Naive B cell (primary cell): ENCODE data around the gene OTOS. TPM values are rescaled to one million over a fixed set of nuclear protein-coding genes. Genes with fewer than 3 reads are reported as not detected.

Source experiments
- ATAC-seq, 2 donors: fragments of 150-1000 bp; cut with Tn5 transposase; 2 replicates each; pipeline ENCODE4 v1.10.0; 2021; ENCODE audit warnings: low read depth in 2 of 2, mild to moderate bottlenecking in 2 of 2, moderate library complexity in 2 of 2
- DNase-seq: peaks from one replicate; pipeline ENCODE4 v3.0.0; 2022
- H3K27ac Mint-ChIP-seq, 6 donors: one replicate each; pipeline ENCODE4 v1.8.0; 2020 to 2022; ENCODE audit warnings: mild to moderate bottlenecking in 6 of 6, mixed read lengths in 6 of 6, moderate library complexity in 5 of 6, inconsistent platforms in 2 of 6
- H3K27me3 Mint-ChIP-seq, 3 donors: one replicate each; pipeline ENCODE4 v1.8.0; 2021 to 2022; ENCODE audit warnings: mixed read lengths in 3 of 3, mild to moderate bottlenecking in 1 of 3
- H3K36me3 Mint-ChIP-seq, 2 donors: one replicate each; pipeline ENCODE4 v1.8.0; 2020 to 2022; ENCODE audit warnings: mixed read lengths in 2 of 2, inconsistent platforms in 1 of 2, mild to moderate bottlenecking in 1 of 2
- H3K4me1 Mint-ChIP-seq, 3 donors: one replicate each; pipeline ENCODE4 v1.8.0; 2020 to 2022; ENCODE audit warnings: mixed read lengths in 3 of 3, inconsistent platforms in 1 of 3, mild to moderate bottlenecking in 1 of 3, moderate library complexity in 1 of 3
- H3K4me3 Mint-ChIP-seq, 8 donors: one replicate each; pipeline ENCODE4 v1.8.0; 2020 to 2022; ENCODE audit warnings: mild to moderate bottlenecking in 8 of 8, mixed read lengths in 8 of 8, moderate library complexity in 8 of 8, inconsistent platforms in 2 of 8
- H3K9me3 Mint-ChIP-seq, 7 donors: one replicate each; pipeline ENCODE4 v1.8.0; 2020 to 2022; ENCODE audit warnings: mixed read lengths in 7 of 7, mild to moderate bottlenecking in 5 of 7, inconsistent platforms in 2 of 7, moderate library complexity in 1 of 7
- polyA plus RNA-seq, 6 donors: library from polyadenylated mRNA; unstranded; fragments of 300-500 nt; fragmentation: Illumina TruSeq; gene quantifications; one replicate each; pipeline ENCODE4 v1.2.3, GENCODE V29; 2021; ENCODE audit warnings: low read depth in 6 of 6

Gene OTOS
- polyA plus RNA-seq, 6 donors from 2014 or later: not detected

GRCh38 chr2:240127911-240128607 lies 12.4 kb downstream of the OTOS start:
- H3K4me1 Mint-ChIP-seq: peaks cover 0 to 9% (median 2%) of the 10 kb centered on the region in 3 donors
- no peaks in the 10 kb centered on the region for H3K9me3 Mint-ChIP-seq
- ATAC-seq (no peak), DNase-seq (no peak)
- no peaks in the 10 kb centered on the region for H3K27me3 Mint-ChIP-seq
- H3K36me3 Mint-ChIP-seq: peaks cover 16 to 21% of the 10 kb centered on the region in 2 donors
- H3K27ac Mint-ChIP-seq: no peak overlapping the region
- H3K4me3 Mint-ChIP-seq: no peak overlapping the region

- Mint-ChIP-seq H3K27ac (no peak overlapping the region), H3K9me3 (no peaks in the 10 kb centered on the region), H3K4me3 (no peak overlapping the region), H3K4me1 (peaks cover 0 to 9% (median 0%) of the 10 kb centered on the region in 3 donors), H3K36me3 (peaks cover 16 to 21% of the 10 kb centered on the region in 2 donors), H3K27me3 (no peaks in the 10 kb centered on the region)
- DNase-seq: no peak
- ATAC-seq: no peak
These were observed 13.2 kb downstream of the OTOS start for GRCh38 chr2:240127191-240127750.

GRCh38 chr2:240126731-240127130 lies 13.7 kb downstream of the OTOS start:
- no peaks in the 10 kb centered on the region for H3K27me3 Mint-ChIP-seq
- H3K36me3 Mint-ChIP-seq: peaks cover 16 to 21% of the 10 kb centered on the region in 2 donors
- H3K4me1 Mint-ChIP-seq: peaks cover 0 to 9% (median 0%) of the 10 kb centered on the region in 3 donors
- peak overlapping the region in 1 of 6 donors; percentile 50 for H3K27ac Mint-ChIP-seq
- DNase-seq: no peak
- ATAC-seq: no peak
- no peak overlapping the region for H3K4me3 Mint-ChIP-seq
- H3K9me3 Mint-ChIP-seq: no peaks in the 10 kb centered on the region

DNA sequence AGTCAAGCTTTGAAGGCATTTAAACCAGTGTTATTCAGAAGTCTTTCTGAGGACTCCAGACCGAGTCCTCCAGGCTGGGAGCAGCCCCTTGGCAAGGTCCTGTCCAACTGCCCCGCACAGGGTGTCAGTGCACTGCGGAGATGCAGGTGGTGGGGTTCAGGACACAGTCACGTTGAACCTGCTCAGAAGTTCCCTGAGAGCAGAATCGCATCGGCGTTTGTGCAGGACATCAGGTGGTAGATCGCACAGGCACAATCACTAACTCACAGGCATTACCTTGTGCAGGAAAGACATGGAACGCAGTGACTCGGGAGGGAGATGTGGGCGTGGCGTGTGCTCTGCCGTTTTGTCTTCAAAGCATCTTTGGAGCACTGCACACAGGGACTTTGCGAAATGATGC lies 14.7 kb downstream of the OTOS start:
- Mint-ChIP-seq H3K9me3 (no peaks in the 10 kb centered on the region), H3K27ac (peak overlapping the region in 1 of 6 donors; percentile 43), H3K4me3 (no peak overlapping the region), H3K4me1 (peaks cover 0 to 9% (median 0%) of the 10 kb centered on the region in 3 donors), H3K36me3 (peaks cover 16 to 21% of the 10 kb centered on the region in 2 donors), H3K27me3 (no peaks in the 10 kb centered on the region)
- ATAC-seq: no peak
- DNase-seq: no peak

- DNase-seq (no peak), ATAC-seq (no peak)
- Mint-ChIP-seq H3K36me3 (peaks cover 16 to 21% of the 10 kb centered on the region in 2 donors), H3K9me3 (peaks cover 0 to 5% (median 0%) of the 10 kb centered on the region in 7 donors), H3K4me3 (no peak overlapping the region), H3K27ac (no peak overlapping the region), H3K4me1 (peaks cover 0 to 9% (median 0%) of the 10 kb centered on the region in 3 donors), H3K27me3 (peaks cover 0 to under 1% (median 0%) of the 10 kb centered on the region in 3 donors)
These were observed 15.8 kb downstream of the OTOS start for GRCh38 chr2:240124651-240125030.

- ATAC-seq (no peak), DNase-seq (no peak)
- Mint-ChIP-seq H3K27ac (no peak overlapping the region), H3K27me3 (peaks cover 0 to 4% (median 0%) of the 10 kb centered on the region in 3 donors), H3K4me3 (no peak overlapping the region), H3K36me3 (peaks cover 16 to 21% of the 10 kb centered on the region in 2 donors), H3K9me3 (peaks cover 0 to 7% (median 0%) of the 10 kb centered on the region in 7 donors), H3K4me1 (peaks cover 0 to 9% (median 0%) of the 10 kb centered on the region in 3 donors)
These were observed 16.4 kb downstream of the OTOS start for GRCh38 chr2:240123821-240124650.

DNA sequence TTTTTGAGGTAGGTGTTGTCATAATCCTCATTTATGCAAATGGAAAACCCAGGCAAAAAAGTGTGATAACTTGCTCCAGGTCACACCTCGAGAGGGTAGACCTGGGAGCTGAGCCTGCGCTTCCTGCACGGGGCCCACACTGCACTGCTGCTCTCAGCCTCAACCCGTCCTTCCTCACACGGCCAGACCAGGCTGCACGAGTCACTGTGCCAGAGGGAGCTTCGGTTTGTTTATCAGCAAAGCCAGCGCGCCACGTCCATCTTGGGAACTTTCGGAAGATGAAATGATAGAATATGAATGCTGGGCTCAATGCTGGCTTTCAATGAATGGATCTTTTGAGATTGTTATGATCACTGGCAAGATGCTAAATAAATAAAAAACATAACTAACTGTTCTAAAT lies 18.8 kb downstream of the OTOS start:
- Mint-ChIP-seq H3K4me3 (no peak overlapping the region), H3K27me3 (peaks cover 0 to 4% (median 0%) of the 10 kb centered on the region in 3 donors), H3K36me3 (peaks cover 8 to 14% of the 10 kb centered on the region in 2 donors), H3K27ac (no peak overlapping the region), H3K9me3 (peaks cover 0 to 17% (median 3%) of the 10 kb centered on the region in 7 donors), H3K4me1 (peaks cover 0 to 3% (median 0%) of the 10 kb centered on the region in 3 donors)
- no peak for DNase-seq
- no peak for ATAC-seq

GRCh38 chr2:240121190-240121589 lies 19.3 kb downstream of the OTOS start:
- DNase-seq (no peak), ATAC-seq (no peak)
- Mint-ChIP-seq H3K27me3 (peaks cover 2 to 6% (median 3%) of the 10 kb centered on the region in 3 donors), H3K36me3 (peaks cover 3 to 10% of the 10 kb centered on the region in 2 donors), H3K9me3 (peaks cover 0 to 17% (median 3%) of the 10 kb centered on the region in 7 donors), H3K4me1 (no peaks in the 10 kb centered on the region), H3K27ac (no peak overlapping the region), H3K4me3 (no peak overlapping the region)

DNA sequence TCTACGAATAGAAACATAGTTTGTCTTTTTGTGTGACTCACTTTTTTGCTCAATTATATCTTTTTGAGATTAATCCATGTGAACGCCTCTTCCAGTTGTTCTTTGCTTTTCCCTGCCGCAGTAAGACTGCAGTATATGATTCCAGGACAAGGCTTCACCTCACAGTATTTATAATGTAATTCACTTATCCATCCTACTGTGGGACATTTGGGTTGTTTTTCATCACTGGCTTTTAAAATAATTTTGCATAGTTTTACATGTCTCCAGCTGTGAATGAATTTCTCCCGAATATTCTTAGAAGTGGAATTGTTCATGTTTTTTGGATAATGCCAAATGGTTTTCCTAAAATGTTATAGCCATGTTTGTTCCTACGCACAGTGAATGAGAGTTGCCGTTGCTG lies 26.2 kb downstream of the OTOS start:
- Mint-ChIP-seq H3K9me3 (peaks cover 0 to 11% (median 3%) of the 10 kb centered on the region in 7 donors), H3K27me3 (peaks cover 29 to 46% (median 42%) of the 10 kb centered on the region in 3 donors), H3K4me3 (no peak overlapping the region), H3K27ac (no peak overlapping the region), H3K4me1 (no peaks in the 10 kb centered on the region), H3K36me3 (no peaks in the 10 kb centered on the region)
- DNase-seq: no peak
- ATAC-seq: no peak

DNA sequence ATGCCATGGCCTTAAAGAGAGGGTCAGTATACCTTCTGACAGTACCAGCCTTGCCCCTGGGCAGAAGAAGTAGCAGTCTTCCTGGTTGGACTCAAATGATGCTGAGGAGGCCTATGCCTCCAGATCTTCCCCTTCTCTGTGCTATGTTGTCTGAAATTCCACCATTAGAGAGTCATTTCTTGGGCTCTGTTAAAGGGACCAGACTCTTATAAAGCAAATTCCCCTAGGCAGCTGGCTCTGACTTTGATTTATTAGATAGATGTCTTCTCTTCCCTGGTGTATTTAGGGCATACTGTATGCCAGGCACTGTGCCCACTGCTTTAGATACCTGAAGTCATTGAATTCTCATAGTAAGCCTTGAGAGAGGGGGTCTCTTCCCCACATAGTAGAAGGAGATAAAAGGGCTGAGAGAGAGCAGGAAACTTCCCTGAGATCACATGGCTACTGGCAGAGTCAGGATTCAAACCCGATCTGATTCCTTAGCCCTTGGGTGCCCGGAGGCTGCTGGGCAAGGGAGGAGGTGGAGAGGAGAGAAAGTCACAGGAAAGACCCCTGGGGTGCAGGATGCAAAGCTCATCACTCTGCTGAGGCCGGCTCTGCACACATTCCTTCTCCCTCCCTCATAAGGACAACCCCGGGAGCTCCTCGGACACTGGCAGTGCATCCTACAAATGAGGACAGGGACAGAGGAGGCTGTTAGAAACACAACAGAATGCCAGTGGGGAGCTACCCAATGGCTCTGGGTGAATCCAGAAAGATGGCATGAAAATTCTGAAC lies 27.4 kb downstream of the OTOS start:
- H3K9me3 Mint-ChIP-seq: peaks cover 0 to 3% (median 0%) of the 10 kb centered on the region in 7 donors
- no peak for DNase-seq
- no peaks in the 10 kb centered on the region for H3K36me3 Mint-ChIP-seq
- H3K4me3 Mint-ChIP-seq: no peak overlapping the region
- no peaks in the 10 kb centered on the region for H3K4me1 Mint-ChIP-seq
- H3K27ac Mint-ChIP-seq: no peak overlapping the region
- peaks cover 29 to 50% (median 47%) of the 10 kb centered on the region in 3 donors for H3K27me3 Mint-ChIP-seq
- ATAC-seq: no peak

GRCh38 chr2:240111253-240111652 lies 29.2 kb downstream of the OTOS start:
- ATAC-seq: no peak
- Mint-ChIP-seq H3K4me3 (no peak overlapping the region), H3K4me1 (no peaks in the 10 kb centered on the region), H3K36me3 (no peaks in the 10 kb centered on the region), H3K27me3 (peaks cover 28 to 61% (median 52%) of the 10 kb centered on the region in 3 donors), H3K9me3 (no peaks in the 10 kb centered on the region), H3K27ac (no peak overlapping the region)
- DNase-seq: no peak

GRCh38 chr2:240109386-240109785 lies 31.1 kb downstream of the OTOS start:
- no peak for ATAC-seq
- Mint-ChIP-seq H3K27ac (no peak overlapping the region), H3K4me3 (no peak overlapping the region), H3K27me3 (peaks cover 18 to 55% (median 48%) of the 10 kb centered on the region in 3 donors), H3K36me3 (no peaks in the 10 kb centered on the region), H3K9me3 (no peaks in the 10 kb centered on the region), H3K4me1 (no peaks in the 10 kb centered on the region)
- DNase-seq: no peak

DNA sequence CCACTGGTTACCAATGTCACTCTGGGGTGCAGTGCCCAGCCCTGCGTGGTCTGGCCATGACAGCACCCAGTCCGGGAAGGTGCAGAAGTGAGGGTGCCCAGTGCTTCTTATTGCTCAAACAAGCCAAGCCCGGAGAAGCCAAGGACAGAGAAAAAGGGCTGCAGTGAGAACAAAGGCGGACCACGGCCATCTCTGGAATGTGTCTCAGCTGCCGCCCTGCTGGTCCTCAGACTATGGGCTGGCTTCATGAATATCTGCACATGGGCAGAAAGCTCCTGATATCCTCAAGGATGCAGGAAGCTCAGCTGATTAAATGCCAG lies 33.0 kb downstream of the OTOS start:
- H3K36me3 Mint-ChIP-seq: no peaks in the 10 kb centered on the region
- H3K27me3 Mint-ChIP-seq: peaks cover 14 to 45% (median 35%) of the 10 kb centered on the region in 3 donors
- ATAC-seq: no peak

More for the DNA sequence above, 33.0 kb downstream of the OTOS start:
- Mint-ChIP-seq H3K4me3 (no peak overlapping the region), H3K4me1 (no peaks in the 10 kb centered on the region), H3K27ac (no peak overlapping the region), H3K9me3 (no peaks in the 10 kb centered on the region)
- DNase-seq: no peak
